Smooth muscle cell (in vitro differentiated cells): ENCODE results near the gene LMO2. TPM values are rescaled to one million over a fixed set of nuclear protein-coding genes. Genes with fewer than 3 reads are reported as not detected.
"Not testable (repeated sequence)": the region's sequence is repeated elsewhere in the genome, so short reads cannot be mapped to it uniquely, and the experiment has no call there.

ENCODE experiments used
- DNase-seq: peaks from one replicate; lab custom pipeline; 2025; ENCODE audit not compliant: unreplicated experiment; lab: John Stamatoyannopoulos, UW
- H2AFZ ChIP-seq: fragments of 200-600 bp; sonication (generic); 2 replicates; pipeline ENCODE4 v1.6.0; 2016; ENCODE audit warnings: antibody characterized with exemption, low read depth, mild to moderate bottlenecking
- H3F3A ChIP-seq: fragments of 200-600 bp; sonication (generic); 2 replicates; pipeline ENCODE4 v1.6.0; 2017; ENCODE audit warnings: antibody characterized with exemption, low read depth
- H3K27ac ChIP-seq: fragments of 200-600 bp; sonication (generic); 2 replicates; pipeline ENCODE4 v1.5.1; 2016; ENCODE audit warnings: low read depth, mild to moderate bottlenecking
- H3K27me3 ChIP-seq: fragments of 200-600 bp; sonication (generic); 2 replicates; pipeline ENCODE4 v1.6.1; 2016; ENCODE audit warnings: low read depth, mild to moderate bottlenecking
- H3K36me3 ChIP-seq: fragments of 200-600 bp; sonication (generic); 2 replicates; pipeline ENCODE4 v1.5.1; 2016; ENCODE audit warnings: low read depth
- H3K4me1 ChIP-seq: fragments of 200-600 bp; sonication (generic); 2 replicates; pipeline ENCODE4 v1.5.1; 2016; ENCODE audit warnings: low read depth
- H3K4me2 ChIP-seq: fragments of 200-600 bp; sonication (generic); 2 replicates; pipeline ENCODE4 v1.6.0; 2016; ENCODE audit warnings: mild to moderate bottlenecking
- H3K4me3 ChIP-seq: fragments of 200-600 bp; sonication (generic); 2 replicates; pipeline ENCODE4 v1.5.1; 2016; ENCODE audit warnings: mild to moderate bottlenecking
- H3K79me2 ChIP-seq: fragments of 200-600 bp; sonication (generic); 2 replicates; pipeline ENCODE4 v1.6.0; 2016; ENCODE audit warnings: low read depth, mild to moderate bottlenecking
- H3K9ac ChIP-seq: fragments of 200-600 bp; sonication (generic); 2 replicates; pipeline ENCODE4 v1.6.0; 2016; ENCODE audit warnings: low read depth
- H3K9me3 ChIP-seq: fragments of 200-600 bp; sonication (generic); replicated peaks from 2 replicates; pipeline ENCODE4 v1.5.1; 2016; ENCODE audit warnings: low read depth
- H4K20me1 ChIP-seq: fragments of 200-600 bp; sonication (generic); 2 replicates; pipeline ENCODE4 v1.6.0; 2016; ENCODE audit warnings: low read depth
- CTCF ChIP-seq: fragments of 200-600 bp; sonication (generic); IDR thresholded peaks from 2 replicates; pipeline ENCODE4 v1.5.1; 2017; ENCODE audit warnings: borderline replicate concordance, mild to moderate bottlenecking, antibody characterized with exemption; ENCODE audit not compliant: insufficient read depth, poor library complexity, severe bottlenecking
- WGBS: methylation state at CpG from one replicate; pipeline ENCODE4 v1.1.7; 2016; ENCODE audit warnings: low lambda C conversion rate; 5-methylcytosine and 5-hydroxymethylcytosine counted together
- polyA plus RNA-seq: library from polyadenylated mRNA; unstranded; fragments of >200 nt; fragmentation: Nextera tagmentation; extraction: Ambion mirVana; gene quantifications from 2 replicates; pipeline ENCODE4 v1.2.1, GENCODE V29; 2016
- total RNA-seq: library from RNA; depleted of rRNA; stranded (reverse); fragments of >200 nt; gene quantifications from 2 replicates; pipeline ENCODE4 v1.2.3, GENCODE V29; 2014

The LMO2 gene
- total and polyA plus RNA-seq, 2 experiments from 2014 or later, result 2.7 to 3.8 TPM

- no peaks in the 10 kb centered on the region for H3K79me2 ChIP-seq
- no peak overlapping the region for H3K27ac ChIP-seq
- H3K9me3 ChIP-seq, result no peaks in the 10 kb centered on the region
- no peak overlapping the region for H2AFZ ChIP-seq
- H3K4me2 ChIP-seq, result no peak overlapping the region
- H3F3A ChIP-seq, result no peaks in the 10 kb centered on the region
- DNase-seq, result no peak
- no peak for TF ChIP-seq CTCF
- H4K20me1 ChIP-seq, result no peaks in the 10 kb centered on the region
- 90% methylated on average over 3 of the region's 3 CpGs for WGBS
- H3K4me1 ChIP-seq, result no peaks in the 10 kb centered on the region
- H3K36me3 ChIP-seq, result no peaks in the 10 kb centered on the region
- peaks cover 72% of the 10 kb centered on the region for H3K27me3 ChIP-seq
- no peak overlapping the region for H3K9ac ChIP-seq
- no peak overlapping the region for H3K4me3 ChIP-seq
These were observed 65.9 kb downstream of the LMO2 start for GRCh38 chr11:33825854-33826560.

DNA sequence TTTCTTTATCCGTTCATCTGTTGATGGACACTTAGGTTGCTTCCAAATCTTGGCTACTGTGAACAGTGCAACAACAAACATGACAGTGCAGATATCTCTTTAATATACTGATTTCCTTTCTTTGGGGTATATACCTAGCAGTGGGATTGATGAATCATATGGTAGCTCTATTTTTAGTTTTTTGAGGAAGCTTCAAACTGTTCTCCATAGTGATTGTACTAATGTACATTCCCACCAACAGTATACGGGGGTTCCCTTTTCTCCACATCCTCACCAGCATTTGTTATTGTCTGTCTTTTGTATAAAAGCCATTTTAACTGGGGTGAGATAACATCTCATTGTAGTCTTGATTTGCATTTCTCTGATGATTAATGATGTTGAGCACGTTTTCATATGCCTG is 68.9 kb downstream of the LMO2 start:
- 55% methylated on average over 3 of the region's 3 CpGs for WGBS

GRCh38 chr11:33819278-33820035 is 72.4 kb downstream of the LMO2 start:
- no peak for DNase-seq
- H3K27me3 ChIP-seq, result peaks cover 94% of the 10 kb centered on the region
- WGBS, result 83% methylated on average over 16 of the region's 16 CpGs
- H3K4me1 ChIP-seq, result no peaks in the 10 kb centered on the region
- H3K9ac ChIP-seq, result no peak overlapping the region
- no peaks in the 10 kb centered on the region for H3K9me3 ChIP-seq
- H3K4me3 ChIP-seq, result no peak overlapping the region
- no peaks in the 10 kb centered on the region for H3K36me3 ChIP-seq
- no peak overlapping the region for H2AFZ ChIP-seq
- TF ChIP-seq CTCF, result no peak
- no peak overlapping the region for H3K4me2 ChIP-seq
- H3K27ac ChIP-seq, result no peak overlapping the region
- no peaks in the 10 kb centered on the region for H3F3A ChIP-seq
- no peaks in the 10 kb centered on the region for H4K20me1 ChIP-seq
- no peaks in the 10 kb centered on the region for H3K79me2 ChIP-seq

More for the DNA sequence above, 68.9 kb downstream of the LMO2 start:
- H3F3A ChIP-seq, H2AFZ ChIP-seq, H3K4me3 ChIP-seq, DNase-seq, H4K20me1 ChIP-seq, H3K4me2 ChIP-seq, H3K9me3 ChIP-seq, H3K36me3 ChIP-seq, H3K27ac ChIP-seq, H3K9ac ChIP-seq, H3K79me2 ChIP-seq, H3K4me1 ChIP-seq: not testable (repeated sequence)
- H3K27me3 ChIP-seq, result peaks cover 84% of the 10 kb centered on the region

Other genes starting within 250 kb of the LMO2 start
- not detected in 2 replicates for gene C11orf91, start 191.2 kb downstream of the LMO2 start, total RNA-seq
- gene C11orf91, start 191.2 kb downstream of the LMO2 start, polyA plus RNA-seq, result 0.57 and 0.91 TPM in 2 replicates
- 504 and 563 TPM in 2 replicates for gene CD59, start 155.7 kb downstream of the LMO2 start, total RNA-seq
- gene CD59, start 155.7 kb downstream of the LMO2 start, polyA plus RNA-seq, result 291 and 418 TPM in 2 replicates
- gene FBXO3, start 117.6 kb downstream of the LMO2 start, total RNA-seq, result 49.3 and 63.6 TPM in 2 replicates
- 28.8 and 38.5 TPM in 2 replicates for gene FBXO3, start 117.6 kb downstream of the LMO2 start, polyA plus RNA-seq
- gene CAPRIN1, start 159.7 kb upstream of the LMO2 start, total RNA-seq, result 215 and 219 TPM in 2 replicates
- gene CAPRIN1, start 159.7 kb upstream of the LMO2 start, polyA plus RNA-seq, result 93.9 and 96.7 TPM in 2 replicates
- 20.9 and 21.2 TPM in 2 replicates for gene NAT10, start 213.6 kb upstream of the LMO2 start, total RNA-seq
- gene NAT10, start 213.6 kb upstream of the LMO2 start, polyA plus RNA-seq, result 13.2 and 16.4 TPM in 2 replicates